Head of caudate nucleus (tissue), 42 donors: ENCODE data around the gene DENND4A.
"Not testable (repeated sequence)": the region's sequence is repeated elsewhere in the genome, so short reads cannot be mapped to it uniquely, and the experiment has no call there.

Experiments
- DNase-seq, 42 donors: peaks; one replicate each; pipeline versions ENCODE4 v3.0.0 to v3.0.0-alpha.2; 2020 to 2021; ENCODE audit warnings: mixed read lengths in 7 of 42
- intact Hi-C: fragments of 100-400 bp; cut with DNase I; formaldehyde crosslinking; loops from one replicate; pipeline ENCODE4 v1.15.0; 2022

DENND4A gene

DNA sequence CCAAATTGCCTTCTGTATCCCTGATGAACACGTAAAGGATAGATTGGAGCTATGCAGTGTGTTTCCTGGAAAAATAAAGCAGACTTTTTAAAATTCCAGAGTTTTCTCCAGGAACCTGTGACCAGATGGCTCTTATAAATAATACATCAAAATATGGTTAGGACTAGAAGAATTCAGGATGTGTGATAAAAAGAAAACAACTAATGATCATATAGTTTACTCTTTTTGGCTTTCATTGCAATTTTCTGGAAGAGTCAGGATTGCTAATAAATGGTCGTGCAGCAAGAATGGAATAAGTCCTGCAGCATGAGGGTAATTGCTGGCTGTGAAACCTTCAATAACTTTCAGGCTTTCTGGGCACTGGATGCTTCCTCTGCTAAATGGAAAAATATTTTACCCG lies 30.2 kb upstream of the DENND4A start:
- no peak for DNase-seq
- intact Hi-C loops: no loop called here

DNA sequence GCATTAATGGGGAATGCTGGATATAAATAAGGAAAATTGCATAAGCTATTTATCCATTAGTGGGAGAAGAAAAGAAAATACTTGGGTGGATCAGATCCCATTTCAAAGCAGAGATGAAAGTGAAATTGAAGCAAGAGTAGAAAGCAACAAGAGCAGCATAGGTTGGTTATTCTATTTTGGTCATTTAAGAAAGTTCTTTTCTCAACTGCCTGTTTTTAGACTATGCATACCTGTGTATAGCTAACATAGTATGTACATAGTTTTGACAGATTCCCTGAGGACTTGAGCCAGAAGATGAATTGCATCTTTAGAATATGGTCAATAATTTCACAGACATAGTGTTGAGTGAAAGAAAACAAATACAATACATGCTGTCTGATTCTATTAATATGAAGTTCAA lies 29.0 kb upstream of the DENND4A start:
- DNase-seq: no peak
- intact Hi-C loops: no loop called here

DNA sequence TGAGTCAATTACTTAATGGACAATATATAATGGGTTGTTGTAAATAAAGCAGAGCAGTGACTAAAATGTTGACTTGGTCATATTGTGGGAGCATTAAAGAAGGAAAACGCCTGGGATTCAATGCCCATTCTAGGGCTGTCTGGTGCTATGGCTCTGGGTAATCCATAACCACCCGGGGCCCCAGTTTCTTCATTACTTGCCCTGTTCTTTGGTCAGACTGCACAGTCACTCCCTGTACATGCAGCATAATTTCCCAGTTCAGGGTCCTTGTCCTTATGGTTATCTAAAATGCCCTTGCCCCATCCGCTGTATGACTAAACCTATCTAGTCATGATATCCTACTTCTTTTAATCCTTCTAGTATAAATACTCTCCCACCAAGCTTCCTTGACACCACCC lies 27.5 kb upstream of the DENND4A start:
- peak in 1 of 42 donors; percentile 24 for DNase-seq
- intact Hi-C loops: no loop called here

DNA sequence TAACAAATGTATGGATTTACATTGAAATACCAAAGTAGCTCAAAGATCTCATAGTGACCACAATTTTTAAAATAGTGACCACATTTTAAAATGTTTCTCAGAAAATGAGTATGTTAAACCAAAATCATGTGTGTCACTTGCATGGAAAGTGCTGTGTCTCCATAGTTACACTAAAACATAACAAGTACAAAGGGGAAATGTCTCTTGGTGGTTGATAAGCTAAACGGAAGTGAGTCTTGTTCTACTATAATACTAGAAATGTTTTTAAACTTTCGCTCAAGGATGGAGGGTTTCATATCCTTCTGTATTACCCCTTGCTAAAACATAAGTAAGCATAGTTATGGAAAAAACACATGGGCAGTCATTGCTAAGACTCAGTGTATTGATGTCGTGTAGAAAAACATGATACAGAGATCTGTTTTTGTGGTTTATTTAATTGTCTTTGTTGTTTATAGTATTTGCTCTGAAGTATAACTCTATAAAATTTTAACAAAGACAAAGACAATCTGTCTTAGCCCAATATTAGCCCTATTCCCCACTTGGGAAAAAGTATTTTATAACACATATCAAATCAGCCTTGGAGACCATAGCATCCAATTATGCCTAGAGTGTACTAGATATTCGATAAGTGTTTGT lies 27.0 kb upstream of the DENND4A start:
- intact Hi-C loops: no loop called here
- no peak for DNase-seq

DNA sequence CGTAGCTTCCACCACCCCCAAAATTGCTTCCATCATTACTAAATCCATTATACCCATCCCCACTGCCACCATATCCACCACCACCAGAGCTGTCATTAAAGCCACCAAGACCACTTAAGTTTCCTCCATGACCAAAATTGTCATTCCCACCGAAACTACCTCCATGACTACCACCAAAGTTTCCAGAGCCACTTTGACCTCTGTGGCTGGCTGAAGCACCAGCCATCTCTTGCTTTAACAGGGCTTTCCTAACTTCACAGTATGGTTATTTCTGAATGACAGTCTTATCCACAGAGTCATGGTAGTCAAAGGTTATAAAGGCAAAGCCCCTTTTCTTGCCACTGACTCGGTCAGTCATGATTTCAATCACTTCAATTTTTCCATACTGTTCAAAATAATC lies 24.3 kb upstream of the DENND4A start:
- DNase-seq: no peak
- intact Hi-C loops: no loop called here

DNA sequence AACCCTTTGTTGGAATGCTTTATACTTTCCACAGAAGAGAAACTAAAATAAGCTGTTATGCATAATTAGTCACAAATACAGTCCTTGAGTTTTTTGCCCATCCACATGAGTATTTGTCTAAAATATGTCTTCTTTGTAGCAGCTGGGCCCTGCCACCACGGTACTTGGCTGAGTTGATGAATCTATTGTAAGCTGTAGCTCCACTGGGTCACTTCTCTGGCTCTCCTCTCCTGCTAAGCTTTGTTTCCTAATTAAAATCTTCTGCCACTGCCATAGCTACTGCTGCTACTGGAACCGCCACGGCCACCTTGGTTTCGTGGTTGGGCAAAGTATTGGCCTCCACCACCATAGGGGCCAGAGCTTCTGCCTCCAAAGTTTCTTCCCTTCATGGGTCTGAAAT lies 23.9 kb upstream of the DENND4A start:
- DNase-seq, intact Hi-C loops: not testable (repeated sequence)

DNA sequence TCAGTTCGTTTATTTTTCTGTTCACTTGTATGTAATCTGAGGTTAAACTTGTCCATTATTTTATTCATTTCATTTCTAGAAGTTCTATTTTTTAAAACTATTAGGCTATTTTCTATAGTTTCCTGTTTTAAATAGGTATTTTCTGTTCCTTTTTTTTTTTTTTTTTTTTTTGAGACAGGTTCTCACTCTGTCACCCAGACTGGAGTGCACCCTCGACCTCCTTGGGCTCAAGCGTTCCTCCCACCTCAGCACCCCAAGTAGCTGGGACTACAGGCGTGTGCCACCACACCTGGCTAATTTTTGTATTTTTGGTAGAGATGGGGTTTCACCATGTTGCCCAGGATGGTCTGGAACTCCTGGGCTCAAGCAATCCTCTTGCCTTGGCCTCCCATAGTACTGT lies 22.2 kb upstream of the DENND4A start:
- DNase-seq, intact Hi-C loops: not testable (repeated sequence)

DNA sequence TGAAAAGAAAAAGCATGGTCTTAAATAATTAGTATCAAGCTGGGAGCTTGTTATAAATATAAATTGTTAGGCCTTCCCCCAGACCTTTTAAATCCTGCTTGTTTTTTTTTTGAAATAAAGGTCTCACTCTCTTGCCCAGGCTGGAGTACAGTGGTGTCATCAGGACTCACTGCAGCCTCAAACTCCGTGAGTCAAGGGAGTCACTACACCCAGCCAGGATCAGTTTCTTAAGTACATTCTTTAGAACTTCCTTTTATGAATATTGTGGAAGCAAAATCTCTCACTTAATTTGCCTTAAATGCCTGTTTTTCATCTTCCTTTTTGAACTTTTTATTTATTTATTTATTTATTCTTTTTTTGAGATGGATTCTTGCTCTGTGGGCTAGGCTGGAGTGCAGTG lies 20.8 kb upstream of the DENND4A start:
- no peak for DNase-seq
- intact Hi-C loops: no loop called here

DNA sequence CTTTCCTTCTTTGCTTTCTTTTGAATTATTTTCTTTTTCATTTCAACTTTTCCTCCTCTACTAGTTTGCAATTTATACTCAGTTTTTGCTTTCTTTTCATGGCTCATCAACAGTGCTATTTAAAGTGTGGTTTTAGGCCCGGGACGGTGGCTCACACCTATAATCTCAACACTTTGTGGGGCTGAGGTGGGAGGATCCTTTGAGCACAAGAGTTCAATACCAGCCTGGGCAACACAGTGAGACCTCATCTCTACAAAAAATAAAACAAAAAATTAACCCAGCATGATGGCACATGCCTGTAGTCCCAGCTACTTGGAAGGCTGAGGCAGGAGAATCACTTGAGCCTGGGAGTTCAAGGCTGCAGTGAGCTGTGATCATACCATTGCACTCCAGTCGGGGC lies 20.4 kb upstream of the DENND4A start:
- intact Hi-C loops: no loop called here
- DNase-seq: no peak

DNA sequence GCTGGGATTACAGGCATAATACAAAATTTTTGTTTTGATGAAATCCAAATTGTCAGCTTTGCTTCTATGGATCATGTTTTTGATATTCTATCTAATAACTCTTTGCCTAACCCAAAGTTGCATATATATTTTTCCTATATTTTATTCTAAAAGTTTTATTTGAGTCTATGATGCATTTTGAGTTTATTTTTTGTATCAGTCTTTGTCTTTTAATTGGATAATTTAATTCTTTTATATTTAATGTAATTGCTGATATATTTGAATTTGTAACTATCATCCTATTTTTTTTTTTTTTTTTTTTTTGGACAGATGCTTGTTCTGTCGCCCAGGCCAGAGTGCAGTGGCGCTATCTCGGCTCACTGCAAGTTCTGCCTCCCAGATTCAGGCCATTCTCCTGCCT lies 19.7 kb upstream of the DENND4A start:
- intact Hi-C loops: no loop called here
- no peak for DNase-seq

DNA sequence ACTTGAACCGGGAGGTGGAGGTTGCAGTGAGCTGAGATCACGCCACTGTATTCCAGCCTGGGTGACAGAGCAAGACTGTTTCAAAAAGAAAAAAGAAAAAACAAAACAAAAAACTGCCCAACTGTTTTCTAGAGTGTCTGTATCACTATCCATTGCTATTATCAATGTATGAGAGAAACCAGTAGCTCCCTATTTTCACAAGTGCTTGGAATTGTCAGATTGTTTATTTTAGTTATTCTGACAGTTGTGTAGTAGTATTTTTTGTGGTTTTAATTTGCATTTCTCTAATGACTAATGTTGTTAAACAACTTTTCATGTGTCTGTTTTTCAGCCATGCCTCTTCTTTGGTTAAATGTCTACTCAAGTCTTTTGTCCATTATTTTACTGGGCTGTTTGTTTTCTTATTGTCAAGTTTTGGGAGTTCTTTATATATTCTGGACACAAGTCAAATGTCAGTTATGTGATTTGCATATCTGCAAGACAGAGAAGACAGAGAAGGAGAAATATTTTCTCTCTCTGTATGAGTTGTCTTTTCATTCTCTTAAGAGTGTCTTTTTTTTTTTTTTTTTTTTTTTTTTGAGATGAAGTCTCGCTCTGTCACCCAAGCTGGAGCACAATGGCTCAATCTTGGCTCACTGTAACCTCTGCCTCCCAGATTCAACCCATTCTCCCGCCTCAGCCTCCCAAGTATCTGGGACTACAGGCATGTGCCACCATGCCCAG lies 19.1 kb upstream of the DENND4A start:
- DNase-seq, intact Hi-C loops: not testable (repeated sequence)

DNA sequence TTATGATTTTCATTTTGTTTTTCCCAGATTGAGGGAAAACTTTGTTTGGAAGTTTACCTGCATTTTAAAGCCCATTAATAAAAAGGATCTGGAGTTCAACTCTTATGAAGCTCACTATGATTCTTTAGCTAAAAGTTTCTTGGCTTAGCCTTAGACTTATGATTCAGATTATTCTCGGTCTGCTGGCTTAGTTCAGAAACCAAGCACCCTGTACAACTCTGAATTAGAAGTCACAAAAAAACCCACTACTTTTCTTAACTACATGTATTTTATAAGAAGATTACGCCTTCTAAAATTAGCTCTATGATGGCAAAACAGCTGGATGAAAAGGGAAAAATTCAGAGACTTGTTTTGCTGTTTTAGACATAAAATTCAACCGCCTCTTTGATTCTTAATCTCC lies 14.3 kb upstream of the DENND4A start:
- intact Hi-C loops: no loop called here

DNA sequence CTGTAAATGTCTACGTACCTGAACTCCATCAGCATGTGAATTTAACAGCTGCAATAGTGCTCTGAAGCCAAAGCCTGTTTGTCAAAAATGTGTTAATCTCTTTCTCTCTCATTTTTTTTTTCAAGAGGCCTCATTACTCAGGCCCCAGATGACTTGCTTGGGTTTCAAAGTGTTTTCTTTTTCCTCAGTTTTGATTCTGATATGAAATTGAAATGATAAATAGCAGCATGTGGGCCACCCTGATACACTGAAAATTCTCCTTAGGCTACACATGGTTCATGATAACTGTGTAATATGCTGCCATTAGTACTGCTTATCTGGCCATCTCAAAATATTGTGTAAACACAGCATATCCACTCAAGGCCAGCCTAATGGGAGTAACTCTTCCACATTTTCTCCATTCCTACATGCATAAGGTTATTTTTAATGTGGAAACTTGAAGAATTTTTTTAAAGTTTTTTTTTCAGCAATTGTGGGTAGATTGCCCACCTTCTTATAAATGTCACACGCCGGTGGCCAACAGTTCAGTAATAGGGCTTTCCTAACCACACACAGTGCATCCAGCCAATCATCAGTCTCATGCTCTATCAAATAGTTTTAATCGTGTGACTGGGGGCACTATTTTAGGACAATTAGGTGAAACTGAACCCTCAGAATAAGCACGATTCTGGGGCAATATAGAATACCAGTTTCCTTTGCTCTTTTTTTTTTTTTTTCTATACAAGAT lies 13.1 kb upstream of the DENND4A start:
- no peak for DNase-seq
- intact Hi-C loops: no loop called here

More for the DNA sequence above, 14.3 kb upstream of the DENND4A start:
- no peak for DNase-seq

DNA sequence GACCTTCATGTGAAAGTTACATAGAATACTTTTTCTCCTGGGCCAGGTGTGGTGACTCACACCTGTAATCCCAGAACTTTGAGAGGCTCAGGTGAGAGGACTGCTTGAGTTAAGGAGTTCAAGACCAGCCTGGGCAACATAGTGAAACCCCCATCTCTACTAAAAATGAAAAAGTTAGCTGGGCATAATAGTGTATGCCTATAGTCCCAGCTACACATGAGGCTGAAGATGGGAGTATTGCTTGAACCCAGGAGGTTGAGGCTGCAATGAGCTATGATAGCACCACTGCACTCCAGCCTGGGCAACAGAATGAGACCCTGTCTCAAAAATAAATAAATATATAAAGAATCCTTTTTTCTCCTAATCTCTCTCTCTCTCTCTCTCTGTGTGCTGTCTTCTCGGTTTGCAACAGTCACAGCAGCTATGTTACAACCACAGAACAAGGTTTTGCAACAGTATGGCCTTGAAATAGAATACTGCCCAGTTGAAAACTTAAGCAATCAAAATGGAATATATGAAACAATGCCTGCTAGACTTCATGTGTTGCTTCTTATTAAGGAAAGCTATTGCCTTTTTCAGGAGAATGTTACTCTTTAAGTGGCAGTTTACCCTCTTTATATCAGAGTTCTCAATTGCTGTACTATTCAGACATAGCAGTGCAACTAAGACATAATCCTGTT lies 12.3 kb upstream of the DENND4A start:
- intact Hi-C loops: no loop called here
- no peak for DNase-seq

DNA sequence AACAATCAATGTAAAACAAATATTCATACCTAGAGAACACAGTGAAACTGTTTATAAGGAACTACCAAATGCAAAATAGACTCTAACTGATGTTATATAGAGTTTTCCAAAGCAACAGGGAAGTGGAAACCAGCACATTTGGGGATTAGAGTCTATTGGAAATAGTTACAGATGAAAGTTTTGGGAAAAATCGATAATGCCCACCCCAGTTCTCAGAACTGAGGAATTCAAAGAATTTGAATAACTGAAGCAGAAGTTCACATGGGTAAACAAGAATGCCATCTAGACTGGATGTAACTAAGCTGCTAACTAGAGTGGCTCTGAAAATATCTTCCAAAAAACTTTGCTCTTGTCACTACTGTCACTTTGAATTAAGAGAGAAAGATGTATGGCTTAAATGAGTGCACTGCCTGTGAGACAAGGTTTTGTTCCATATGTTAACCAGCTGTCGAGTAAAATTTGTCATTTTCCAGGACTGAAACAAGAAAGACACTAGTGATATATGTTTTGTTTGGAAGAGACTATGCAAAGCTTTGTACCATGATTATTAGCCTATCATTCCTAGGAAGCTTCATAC lies 9.2 kb upstream of the DENND4A start:
- DNase-seq: no peak
- intact Hi-C loops: no loop called here

DNA sequence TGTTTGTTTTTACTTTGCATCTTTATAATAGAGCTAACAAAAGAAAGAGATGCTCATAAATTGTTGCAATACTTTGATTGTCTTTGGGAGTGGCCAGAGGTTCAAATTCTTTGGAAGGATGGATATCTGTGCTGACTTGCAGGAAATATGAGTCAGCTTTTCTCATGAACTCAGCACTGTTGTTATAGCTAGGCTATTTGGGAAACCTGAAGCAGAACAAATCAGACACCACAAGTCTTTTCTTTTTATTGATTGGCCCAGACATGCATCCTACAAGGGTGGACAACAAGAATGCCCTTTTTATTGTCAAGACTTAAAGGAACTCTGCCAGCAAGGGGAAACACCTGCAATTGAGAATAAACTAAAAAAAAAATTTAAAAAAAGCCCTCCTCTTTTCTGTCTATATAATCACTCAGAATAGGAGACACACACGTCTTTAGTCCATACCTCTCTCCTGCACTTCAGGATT lies 4.6 kb upstream of the DENND4A start:
- intact Hi-C loops: no loop called here
- DNase-seq: no peak

DNA sequence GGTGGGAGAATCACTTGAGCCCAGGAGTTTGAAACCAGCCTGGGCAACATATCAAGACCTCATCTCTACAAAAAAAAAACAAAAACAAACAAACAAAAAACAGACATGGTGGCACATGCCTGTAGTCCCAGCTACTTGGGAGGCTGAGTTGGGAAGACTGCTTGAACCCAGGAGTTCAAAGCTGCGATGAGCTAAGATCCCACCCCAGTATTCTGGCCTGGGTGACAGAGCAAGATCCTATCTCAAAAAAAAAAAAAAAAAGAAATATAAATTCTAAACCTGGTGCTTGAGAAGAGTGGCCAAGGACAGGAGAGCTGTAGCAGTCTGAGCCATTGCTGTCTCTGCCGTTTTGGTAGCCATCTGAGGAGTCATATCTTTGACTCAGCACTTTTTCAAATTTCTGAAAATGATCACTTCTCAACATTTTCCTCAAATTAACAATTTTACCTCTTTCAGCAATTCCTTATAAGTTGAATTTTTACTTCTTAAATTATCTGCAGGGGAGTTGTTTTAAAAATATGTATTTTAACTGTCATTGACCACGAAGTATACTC lies 3.6 kb upstream of the DENND4A start:
- no peak for DNase-seq
- intact Hi-C loops: no loop called here

DNA sequence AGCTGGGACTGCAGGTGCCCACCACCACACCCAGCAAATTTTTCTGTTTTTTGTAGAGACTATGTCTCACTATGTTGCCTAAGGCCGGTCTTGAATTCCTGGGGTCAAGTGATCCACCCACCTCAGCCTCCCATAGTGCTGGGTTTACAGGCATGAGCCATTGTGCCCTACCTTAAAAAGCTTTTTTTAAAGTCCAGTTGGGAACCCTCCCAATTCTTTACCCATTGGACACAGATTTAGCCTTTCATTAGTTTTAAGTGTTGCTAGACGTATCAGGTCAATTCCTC lies 1.7 kb upstream of the DENND4A start:
- intact Hi-C loops: loop anchor here (5.0 kb wide), 1 partner anchor 74 kb away; the partner anchor contains the start of gene RAB11A
- DNase-seq: no peak
